Measurements from ENCODE around the gene C1orf174.

The C1orf174 gene

DNA sequence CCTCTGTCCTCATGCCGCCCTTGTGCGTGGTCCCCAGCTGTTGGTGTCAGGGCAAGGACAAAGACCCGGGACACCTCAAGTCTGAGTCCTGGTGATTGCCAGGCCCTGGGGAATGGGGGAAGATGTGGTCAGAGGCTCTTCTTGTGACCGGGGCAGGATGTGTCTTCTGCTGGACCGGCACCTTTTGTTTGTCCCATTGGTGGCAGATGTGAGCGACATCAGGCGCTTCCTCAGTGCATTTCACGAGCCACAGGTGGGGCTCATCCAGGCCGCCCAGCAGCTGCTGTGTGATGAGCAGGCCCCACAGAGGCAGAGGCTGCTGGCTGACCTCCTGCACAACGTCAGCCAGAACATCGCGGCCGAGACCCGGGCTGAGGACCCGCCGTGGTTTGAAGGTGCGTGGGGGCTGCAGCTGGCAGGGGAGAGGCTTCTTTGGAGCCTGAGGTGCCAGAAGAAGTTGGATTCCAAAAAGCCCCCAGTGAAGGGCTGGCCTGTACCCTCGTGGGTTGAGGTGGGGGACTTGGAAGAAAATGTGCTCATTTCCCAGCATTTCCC, 34.4 kb downstream of the C1orf174 start:
- H3K9me3 ChIP-seq: no peaks in the 10 kb centered on the region
- peaks cover 58% of the 10 kb centered on the region for H3K36me3 ChIP-seq
- no peak for TF ChIP-seq Cebpa-rat (IDR thresholded peaks at IDR 0.05)
- peaks cover 29% of the 10 kb centered on the region for H3K4me1 ChIP-seq
- H3K4me3 ChIP-seq: no peak overlapping the region
- peaks cover 39% of the 10 kb centered on the region for H4K20me1 ChIP-seq
- no peak overlapping the region for H3K9ac ChIP-seq
- no peak overlapping the region for H3K4me2 ChIP-seq
- H3K27ac ChIP-seq: no peak overlapping the region
- no peaks in the 10 kb centered on the region for H3K27me3 ChIP-seq

DNA sequence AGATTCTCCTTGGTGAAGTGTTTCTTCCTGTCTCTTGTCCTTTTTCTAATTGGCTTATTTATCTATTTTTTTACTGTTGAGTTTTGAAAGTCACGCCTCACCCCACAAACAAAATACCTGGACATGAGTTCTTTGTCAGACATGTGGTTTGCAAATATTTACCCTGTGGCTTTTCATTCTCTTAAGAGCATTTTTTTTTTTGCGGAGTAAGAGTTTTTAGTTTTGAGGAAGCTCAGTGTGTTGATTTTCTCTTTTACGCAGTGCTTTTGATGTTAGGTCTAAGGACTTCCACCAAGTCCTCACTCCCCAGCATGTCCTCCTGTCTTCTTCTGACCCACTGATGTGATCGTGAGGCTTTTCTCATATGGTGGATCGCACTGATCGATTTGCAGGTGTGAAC, 35.2 kb downstream of the C1orf174 start:
- Histone ChIP-seq H3K9ac (no peak overlapping the region), H3K36me3 (peaks cover 56% of the 10 kb centered on the region), H3K4me3 (no peak overlapping the region), H3K4me1 (peaks cover 21% of the 10 kb centered on the region), H3K27ac (no peak overlapping the region), H4K20me1 (peaks cover 36% of the 10 kb centered on the region), H3K4me2 (no peak overlapping the region), H3K27me3 (no peaks in the 10 kb centered on the region), H3K9me3 (no peaks in the 10 kb centered on the region)
- no peak for TF ChIP-seq Cebpa-rat (IDR thresholded peaks at IDR 0.05)

DNA sequence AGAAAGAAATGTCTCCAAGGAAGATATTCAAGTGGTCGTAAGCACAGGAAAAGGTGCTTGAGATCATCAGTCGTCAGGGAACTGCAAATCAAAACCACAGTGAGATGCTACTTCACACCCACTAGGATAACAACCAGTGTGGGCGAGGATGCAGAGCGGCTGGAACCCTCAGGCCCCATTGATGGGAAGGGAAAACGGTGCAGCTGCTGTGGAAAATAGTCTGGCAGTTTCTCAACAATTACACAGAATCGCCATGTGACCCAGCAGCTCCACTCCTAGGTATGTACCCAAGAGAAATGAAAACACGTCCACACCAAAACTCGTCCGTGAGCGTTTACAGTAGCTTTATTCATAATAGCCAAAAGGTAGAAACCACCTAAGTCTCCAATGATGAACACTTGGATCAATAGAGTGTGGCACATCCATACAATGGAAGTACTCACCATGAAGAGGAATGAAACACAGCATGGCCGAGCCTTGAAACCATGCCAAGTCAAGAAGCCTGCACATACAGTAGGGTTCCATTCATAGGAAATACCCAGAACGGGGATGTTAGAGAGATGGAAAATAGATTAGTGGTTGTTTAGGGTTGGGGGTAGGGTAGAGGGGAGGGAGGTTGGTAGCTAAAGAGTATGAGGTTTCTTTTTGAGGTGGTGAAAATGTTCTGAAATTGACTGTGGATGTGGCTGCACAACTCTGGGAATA, 36.7 kb downstream of the C1orf174 start:
- Histone ChIP-seq H3K9ac (no peak overlapping the region), H3K4me3 (no peak overlapping the region), H3K9me3 (no peaks in the 10 kb centered on the region), H3K36me3 (peaks cover 48% of the 10 kb centered on the region), H3K4me2 (no peak overlapping the region), H3K4me1 (peaks cover 21% of the 10 kb centered on the region), H3K27ac (no peak overlapping the region), H3K27me3 (no peaks in the 10 kb centered on the region), H4K20me1 (peaks cover 46% of the 10 kb centered on the region)
- TF ChIP-seq Cebpa-rat (IDR thresholded peaks at IDR 0.05): no peak

DNA sequence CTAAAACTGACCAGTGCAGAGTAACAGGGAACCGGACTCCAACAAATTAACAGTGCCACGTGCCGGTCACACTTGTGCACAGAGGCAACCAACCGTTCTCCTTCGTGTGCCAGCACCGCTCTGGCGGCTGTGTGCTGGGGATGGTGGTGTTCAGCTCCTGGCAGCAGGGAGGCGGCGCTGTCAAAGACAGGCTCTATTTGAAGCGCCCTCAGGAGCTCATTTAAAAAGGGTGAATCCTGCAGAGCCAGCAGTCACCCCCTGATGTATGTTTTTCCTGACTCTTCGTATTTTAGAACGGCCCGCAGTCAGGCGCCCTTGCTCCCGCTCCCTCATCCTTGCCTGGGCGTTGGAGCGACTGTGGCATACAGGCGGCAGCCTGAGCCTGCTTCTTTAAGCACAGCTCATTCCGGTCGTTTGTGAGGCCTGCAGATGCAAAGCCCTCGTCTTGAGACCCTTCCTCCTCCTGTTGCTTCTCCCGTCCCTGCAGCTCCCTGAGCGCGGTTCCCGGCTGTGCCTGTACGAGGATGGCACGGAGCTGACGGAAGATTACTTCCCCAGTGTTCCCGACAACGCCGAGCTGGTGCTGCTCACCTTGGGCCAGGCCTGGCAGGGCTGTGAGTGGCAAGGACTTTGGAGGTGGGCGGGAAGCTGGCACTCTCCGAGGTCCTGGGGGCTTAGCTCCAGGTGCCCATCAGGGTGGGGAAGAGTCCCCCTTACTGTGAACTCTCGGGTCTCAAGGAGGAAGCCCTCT, 41.7 kb downstream of the C1orf174 start:
- TF ChIP-seq Cebpa-rat (IDR thresholded peaks at IDR 0.05): no peak
- Histone ChIP-seq H3K4me1 (peaks cover 32% of the 10 kb centered on the region), H4K20me1 (peaks cover 60% of the 10 kb centered on the region), H3K9ac (peak overlapping the region; percentile 50; the same call in 1 of the 2 replicates), H3K27me3 (no peaks in the 10 kb centered on the region), H3K9me3 (no peaks in the 10 kb centered on the region), H3K27ac (peak overlapping the region; percentile 83), H3K36me3 (peaks cover 16% of the 10 kb centered on the region), H3K4me2 (peak overlapping the region; percentile 92), H3K4me3 (peak overlapping the region; percentile 85)

DNA sequence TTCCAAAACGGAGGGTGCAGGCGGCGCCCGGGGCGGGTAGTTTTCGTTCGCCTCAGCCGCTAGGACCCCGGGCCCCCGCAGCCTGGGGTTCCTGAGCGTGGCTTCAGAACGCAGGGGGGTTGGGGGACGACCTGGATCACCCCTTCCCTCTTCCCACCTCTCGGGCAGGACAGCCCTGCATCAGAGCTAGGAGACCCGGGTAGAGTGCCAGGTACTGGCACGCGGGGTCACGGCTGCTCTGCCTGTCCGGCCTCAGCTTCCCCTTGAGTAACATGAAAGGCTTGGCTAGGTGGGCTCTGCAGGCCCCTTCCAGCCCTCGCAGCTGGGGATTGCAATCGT, 42.3 kb downstream of the C1orf174 start:
- Histone ChIP-seq H4K20me1 (peaks cover 66% of the 10 kb centered on the region), H3K36me3 (peaks cover 13% of the 10 kb centered on the region; the same call in 1 of the 2 replicates), H3K4me1 (peaks cover 32% of the 10 kb centered on the region), H3K4me3 (peak overlapping the region; percentile 85), H3K27me3 (no peaks in the 10 kb centered on the region), H3K9me3 (no peaks in the 10 kb centered on the region), H3K9ac (peak overlapping the region; percentile 83), H3K4me2 (peak overlapping the region; percentile 92), H3K27ac (peak overlapping the region; percentile 83)
- no peak for TF ChIP-seq Cebpa-rat (IDR thresholded peaks at IDR 0.05)

DNA sequence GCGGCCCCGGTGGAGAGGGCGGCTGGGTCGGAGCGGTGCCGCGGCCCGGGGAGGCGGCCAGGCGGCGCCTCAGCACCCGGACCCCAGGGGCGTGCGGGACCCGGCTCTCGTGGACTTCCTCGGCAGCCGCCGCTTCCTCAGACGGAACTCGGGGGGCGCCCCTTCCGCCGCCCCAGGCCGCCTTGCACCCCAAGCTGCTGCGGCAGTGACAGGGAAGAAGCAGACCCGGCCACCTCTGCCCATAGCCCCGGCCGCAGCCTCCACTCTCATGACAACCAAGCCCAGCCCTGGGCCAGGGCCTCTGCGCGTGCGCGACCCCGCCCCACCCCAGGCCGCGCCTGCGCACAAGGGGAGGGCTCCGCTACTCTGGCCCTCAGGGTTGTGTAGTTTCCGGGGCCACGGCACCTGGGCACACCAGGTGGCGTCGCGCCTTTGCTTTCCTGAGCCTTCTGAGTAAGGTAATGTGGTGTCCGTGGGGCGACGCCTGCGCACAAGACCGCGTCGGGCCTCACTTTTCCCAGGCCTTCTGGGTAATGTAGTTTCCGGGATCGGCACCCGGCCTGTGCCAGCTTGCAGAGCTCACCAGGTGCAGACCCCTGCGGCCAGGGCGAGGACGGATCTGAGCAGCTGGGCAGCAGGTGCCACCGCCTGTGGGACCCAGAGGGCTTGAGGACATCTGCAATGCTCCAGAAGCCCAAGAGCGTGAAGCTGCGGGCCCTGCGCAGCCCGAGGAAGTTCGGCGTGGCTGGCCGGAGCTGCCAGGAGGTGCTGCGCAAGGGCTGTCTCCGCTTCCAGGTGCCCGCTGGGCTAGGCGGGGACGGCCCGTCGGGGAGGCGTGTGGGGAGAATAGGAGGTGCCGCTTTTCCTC, 42.9 kb downstream of the C1orf174 start, which contains the start of the genes CEP104 and DFFB:
Gene CEP104 (minus strand): TSS at position 289 of the 868 bp plus-strand sequence. CDS start 4,804 bp downstream, outside the sequence.
Gene DFFB (plus strand): TSS at position 554 of the 868 bp plus-strand sequence. CDS start 128 bp downstream, at position 682.
- H3K4me1 ChIP-seq: peaks cover 32% of the 10 kb centered on the region
- no peak for TF ChIP-seq Cebpa-rat (IDR thresholded peaks at IDR 0.05)
- H3K9me3 ChIP-seq: no peaks in the 10 kb centered on the region
- H3K4me3 ChIP-seq: peak within 1 kb of the TSS; percentile 85
- H3K36me3 ChIP-seq: peaks cover 19% of the 10 kb centered on the region; the same call in 1 of the 2 replicates
- H3K27me3 ChIP-seq: no peaks in the 10 kb centered on the region
- H3K4me2 ChIP-seq: peak within 1 kb of the TSS; percentile 92
- peak within 1 kb of the TSS; percentile 83 for H3K27ac ChIP-seq
- peaks cover 72% of the 10 kb centered on the region for H4K20me1 ChIP-seq
- H3K9ac ChIP-seq: peak within 1 kb of the TSS; percentile 83

DNA sequence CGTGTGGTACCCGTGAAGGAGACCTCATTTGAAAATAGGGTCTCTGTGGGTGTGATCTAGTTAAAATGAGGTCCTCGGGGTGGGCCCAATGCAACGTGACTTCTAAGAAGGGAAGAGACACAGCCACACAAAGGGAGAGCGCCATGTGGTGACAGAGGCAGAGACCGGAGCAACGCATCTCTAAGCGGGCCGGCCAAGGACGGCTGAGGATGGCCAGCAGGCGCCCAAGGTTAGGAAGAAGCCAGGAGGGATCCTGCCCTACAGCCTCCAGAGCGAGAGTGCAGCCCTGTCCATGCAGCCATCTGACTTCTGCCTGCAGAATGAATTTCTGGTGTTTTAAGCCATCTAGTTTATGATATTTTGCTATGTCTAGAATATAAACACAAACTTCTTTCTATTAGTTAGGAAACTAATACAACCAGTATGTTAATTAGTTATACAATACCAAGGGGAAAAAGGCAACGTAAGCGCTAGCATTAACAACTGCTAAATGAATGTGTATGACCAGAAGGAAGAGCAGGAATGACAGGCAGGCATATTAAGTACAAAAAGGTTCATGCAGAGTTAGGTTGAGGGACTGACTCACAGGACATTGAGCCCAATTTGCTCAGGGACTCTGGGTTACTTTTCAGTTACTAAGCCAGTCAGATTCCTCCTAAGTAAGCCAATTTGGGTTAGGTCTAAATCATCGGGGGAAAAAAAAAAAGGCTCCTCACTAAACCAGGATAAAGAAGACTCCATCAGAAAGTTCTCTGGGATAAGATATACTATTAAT, 47.2 kb downstream of the C1orf174 start:
- no peak overlapping the region for H3K27ac ChIP-seq
- no peaks in the 10 kb centered on the region for H3K27me3 ChIP-seq
- H4K20me1 ChIP-seq: peaks cover 47% of the 10 kb centered on the region
- no peak overlapping the region for H3K9ac ChIP-seq
- H3K4me2 ChIP-seq: no peak overlapping the region
- H3K36me3 ChIP-seq: peaks cover 48% of the 10 kb centered on the region
- H3K9me3 ChIP-seq: no peaks in the 10 kb centered on the region
- H3K4me1 ChIP-seq: peaks cover 16% of the 10 kb centered on the region
- no peak for TF ChIP-seq Cebpa-rat (IDR thresholded peaks at IDR 0.05)
- no peak overlapping the region for H3K4me3 ChIP-seq

DNA sequence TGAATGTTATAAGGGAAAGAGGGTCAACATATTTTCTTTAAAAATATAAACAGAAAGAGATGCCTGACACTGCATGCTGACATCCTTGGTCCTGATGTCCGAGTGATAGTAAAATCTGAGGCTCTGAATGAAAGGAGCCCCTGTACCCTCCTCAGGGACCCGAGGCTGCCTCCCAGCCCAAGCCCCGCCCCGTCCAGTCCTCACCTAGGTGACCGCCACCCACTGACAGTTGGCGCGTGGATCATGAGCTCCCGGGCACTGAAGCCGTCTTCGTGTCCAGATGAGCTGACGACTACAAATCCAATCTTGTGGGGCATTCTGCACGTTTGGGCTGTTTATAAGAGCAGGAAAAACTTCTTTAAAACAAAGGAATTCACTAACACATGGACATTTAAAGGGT, 48.0 kb downstream of the C1orf174 start:
- no peak for TF ChIP-seq Cebpa-rat (IDR thresholded peaks at IDR 0.05)
- Histone ChIP-seq H3K4me2 (no peak overlapping the region), H3K4me3 (no peak overlapping the region), H3K4me1 (peaks cover 13% of the 10 kb centered on the region), H3K9ac (no peak overlapping the region), H3K27me3 (no peaks in the 10 kb centered on the region), H3K9me3 (no peaks in the 10 kb centered on the region), H3K36me3 (peaks cover 56% of the 10 kb centered on the region), H4K20me1 (peaks cover 46% of the 10 kb centered on the region), H3K27ac (no peak overlapping the region)

DNA sequence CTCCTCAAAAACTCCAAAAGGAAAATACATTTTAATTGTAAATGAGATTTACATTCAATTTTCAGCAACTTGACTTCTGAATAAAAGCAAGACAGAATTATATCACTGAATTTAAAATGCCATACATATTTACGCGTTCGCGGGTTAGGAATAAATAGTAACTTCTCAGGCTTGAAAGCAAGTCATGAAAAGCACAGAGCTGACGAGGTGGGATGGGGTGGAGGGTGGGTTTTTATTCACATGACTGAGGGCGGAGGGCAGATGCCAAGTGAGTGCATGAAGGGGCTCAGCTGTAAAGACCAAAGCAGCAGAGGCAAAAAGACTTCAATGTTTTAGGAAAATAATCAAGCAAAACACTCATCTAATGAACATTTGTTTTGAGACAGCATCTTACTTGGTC, 48.8 kb downstream of the C1orf174 start:
- peaks cover 13% of the 10 kb centered on the region for H3K4me1 ChIP-seq
- no peak overlapping the region for H3K9ac ChIP-seq
- H4K20me1 ChIP-seq: peaks cover 46% of the 10 kb centered on the region
- no peaks in the 10 kb centered on the region for H3K27me3 ChIP-seq
- TF ChIP-seq Cebpa-rat (IDR thresholded peaks at IDR 0.05): no peak
- no peak overlapping the region for H3K27ac ChIP-seq
- no peak overlapping the region for H3K4me3 ChIP-seq
- no peaks in the 10 kb centered on the region for H3K9me3 ChIP-seq
- no peak overlapping the region for H3K4me2 ChIP-seq
- H3K36me3 ChIP-seq: peaks cover 64% of the 10 kb centered on the region
